Measurements from ENCODE around the gene SNRNP25. TPM values are rescaled to one million over a fixed set of nuclear protein-coding genes. Genes with fewer than 3 reads are reported as not detected.
"Not testable (repeated sequence)": the region's sequence is repeated elsewhere in the genome, so short reads cannot be mapped to it uniquely, and the experiment has no call there.

Gene SNRNP25
- total RNA-seq, 1 donor from 2014 or later: 60.8 TPM

- intact Hi-C loops (cut with micrococcal nuclease): no loop called here
These were observed 12.1 kb upstream of the SNRNP25 start for GRCh38 chr16:41439-42068.

- intact Hi-C loops (cut with micrococcal nuclease): no loop called here
These were observed 11.6 kb upstream of the SNRNP25 start for GRCh38 chr16:42069-42457.

GRCh38 chr16:42691-43090 is 10.9 kb upstream of the SNRNP25 start:
- intact Hi-C loops (cut with micrococcal nuclease): no loop called here

GRCh38 chr16:43294-43693 is 10.3 kb upstream of the SNRNP25 start:
- intact Hi-C loops (cut with micrococcal nuclease): no loop called here

- intact Hi-C loops (cut with micrococcal nuclease): no loop called here
These were observed 9.0 kb upstream of the SNRNP25 start for GRCh38 chr16:44655-45054.

- intact Hi-C loops (cut with micrococcal nuclease): no loop called here
These were observed 8.2 kb upstream of the SNRNP25 start for GRCh38 chr16:45454-45853.

- intact Hi-C loops (cut with micrococcal nuclease): not testable (repeated sequence)
These were observed 7.1 kb upstream of the SNRNP25 start for GRCh38 chr16:46510-46909.

- intact Hi-C loops (cut with micrococcal nuclease): no loop called here
These were observed 6.4 kb upstream of the SNRNP25 start for GRCh38 chr16:47234-47633.

- intact Hi-C loops (cut with micrococcal nuclease): no loop called here
These were observed 2.6 kb upstream of the SNRNP25 start for GRCh38 chr16:50769-51591.

GRCh38 chr16:54237-54581 is 581 bp downstream of the SNRNP25 start:
- intact Hi-C loops (cut with micrococcal nuclease): no loop called here

GRCh38 chr16:55571-56136 is 2.0 kb downstream of the SNRNP25 start:
- intact Hi-C loops (cut with micrococcal nuclease): no loop called here

- intact Hi-C loops (cut with micrococcal nuclease): no loop called here
These were observed 2.8 kb downstream of the SNRNP25 start for GRCh38 chr16:56231-56927.

GRCh38 chr16:57711-58110 is 4.1 kb downstream of the SNRNP25 start:
- intact Hi-C loops (cut with micrococcal nuclease): no loop called here

GRCh38 chr16:58491-59439 is 5.1 kb downstream of the SNRNP25 start:
- intact Hi-C loops (cut with micrococcal nuclease): no loop called here

- intact Hi-C loops (cut with micrococcal nuclease): no loop called here
These were observed 5.9 kb downstream of the SNRNP25 start for GRCh38 chr16:59440-60059.

GRCh38 chr16:60166-60565 is 6.5 kb downstream of the SNRNP25 start:
- intact Hi-C loops (cut with micrococcal nuclease): no loop called here

- intact Hi-C loops (cut with micrococcal nuclease): no loop called here
These were observed 7.6 kb downstream of the SNRNP25 start for GRCh38 chr16:60929-61878.

GRCh38 chr16:61879-62281 is 8.3 kb downstream of the SNRNP25 start:
- intact Hi-C loops (cut with micrococcal nuclease): no loop called here

- intact Hi-C loops (cut with micrococcal nuclease): no loop called here
These were observed 8.8 kb downstream of the SNRNP25 start for GRCh38 chr16:62283-62967.
